Embryonic facial prominence (tissue), 1 donor: ENCODE data around the gene PPP2R2D.

ENCODE experiments used
- DNase-seq: peaks from one replicate; pipeline ENCODE4 v3.0.0-alpha.2; 2016; ENCODE audit errors: extremely low spot score

Gene PPP2R2D

GRCh38 chr10:131998050-131998844 is 97.4 kb downstream of the PPP2R2D start:
- no peak for DNase-seq

DNA sequence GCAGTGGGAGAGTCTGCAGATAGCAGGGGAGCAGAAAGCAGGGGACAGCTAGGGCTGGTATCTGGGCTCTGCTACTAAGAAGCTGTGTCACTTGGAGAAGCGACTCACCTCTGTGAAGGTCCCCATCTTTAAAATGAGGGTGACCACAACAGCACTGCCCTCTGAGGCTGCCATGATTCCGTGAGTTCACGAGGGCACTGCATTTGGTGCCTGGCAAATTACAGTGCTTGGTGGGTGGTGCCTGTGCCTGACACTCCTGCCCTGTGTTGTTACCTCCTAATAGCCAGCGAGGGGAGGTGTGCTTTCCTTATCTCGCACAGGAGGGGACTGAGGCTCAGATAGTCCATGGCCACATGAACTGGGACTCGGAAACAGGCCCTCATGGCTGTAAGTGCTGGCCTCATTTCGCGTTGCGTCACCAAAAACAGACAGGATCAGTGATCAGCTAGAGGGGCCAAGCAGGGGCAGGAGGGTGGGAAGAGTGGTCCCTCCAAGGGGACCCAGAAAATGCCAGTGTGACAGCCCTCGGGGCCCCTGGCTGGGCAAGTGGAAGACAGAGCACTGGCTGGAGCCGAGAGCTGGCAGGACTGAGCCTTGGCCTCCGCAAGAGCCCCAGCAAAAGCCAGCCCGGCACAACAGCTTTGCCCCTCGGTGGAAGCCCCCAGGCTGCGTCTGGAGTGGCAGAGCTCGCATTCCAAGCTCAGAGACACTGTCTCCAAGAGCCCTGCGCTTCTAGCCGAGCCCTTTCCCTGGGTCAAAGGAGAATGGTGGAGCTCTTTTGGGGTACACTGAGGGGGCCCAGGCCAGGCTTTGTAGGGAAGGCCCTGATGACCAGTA is 98.3 kb downstream of the PPP2R2D start:
- DNase-seq, result no peak

- no peak for DNase-seq
Observed at GRCh38 chr10:132001238-132001972, 100.6 kb downstream of the PPP2R2D start.

- no peak for DNase-seq
Observed at GRCh38 chr10:132002004-132002403, 101.2 kb downstream of the PPP2R2D start.

GRCh38 chr10:132003282-132003924 is 102.6 kb downstream of the PPP2R2D start:
- DNase-seq, result no peak

- no peak for DNase-seq
Observed at GRCh38 chr10:132004052-132004451, 103.2 kb downstream of the PPP2R2D start.

- DNase-seq, result no peak
Observed at GRCh38 chr10:132005147-132005546, 104.3 kb downstream of the PPP2R2D start.

DNA sequence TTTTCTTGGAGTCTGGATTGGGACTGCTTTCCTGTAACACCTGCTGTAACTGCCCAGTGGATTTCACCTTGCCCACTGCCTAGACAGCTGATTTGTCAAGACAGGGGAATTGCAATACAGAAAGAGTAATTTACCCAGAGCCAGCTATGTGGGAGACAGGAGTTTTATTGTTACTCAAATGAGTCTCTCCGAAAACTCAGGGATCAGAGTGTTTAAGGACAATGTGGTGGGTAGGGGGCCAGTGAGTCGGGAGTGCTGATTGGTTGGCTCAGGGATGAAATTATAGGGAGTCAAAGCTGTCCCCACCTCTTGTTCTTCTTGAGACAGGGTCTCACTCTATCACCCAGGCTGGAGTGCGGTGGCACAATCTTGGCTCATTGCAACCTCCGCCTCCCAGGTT is 106.2 kb downstream of the PPP2R2D start:
- DNase-seq, result no peak

- DNase-seq, result no peak
Observed at GRCh38 chr10:132007681-132008080, 106.9 kb downstream of the PPP2R2D start.
